CD1c-positive myeloid dendritic cell (primary cell): Measurements from ENCODE around the gene OR5A2.
"Not testable (repeated sequence)": the region's sequence is repeated elsewhere in the genome, so short reads cannot be mapped to it uniquely, and the experiment has no call there.

Experiments
- DNase-seq: peaks from one replicate; pipeline ENCODE4 v3.0.0-alpha.2; 2016; ENCODE audit errors: extremely low spot score

Gene OR5A2, protein sequence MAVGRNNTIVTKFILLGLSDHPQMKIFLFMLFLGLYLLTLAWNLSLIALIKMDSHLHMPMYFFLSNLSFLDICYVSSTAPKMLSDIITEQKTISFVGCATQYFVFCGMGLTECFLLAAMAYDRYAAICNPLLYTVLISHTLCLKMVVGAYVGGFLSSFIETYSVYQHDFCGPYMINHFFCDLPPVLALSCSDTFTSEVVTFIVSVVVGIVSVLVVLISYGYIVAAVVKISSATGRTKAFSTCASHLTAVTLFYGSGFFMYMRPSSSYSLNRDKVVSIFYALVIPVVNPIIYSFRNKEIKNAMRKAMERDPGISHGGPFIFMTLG

DNA sequence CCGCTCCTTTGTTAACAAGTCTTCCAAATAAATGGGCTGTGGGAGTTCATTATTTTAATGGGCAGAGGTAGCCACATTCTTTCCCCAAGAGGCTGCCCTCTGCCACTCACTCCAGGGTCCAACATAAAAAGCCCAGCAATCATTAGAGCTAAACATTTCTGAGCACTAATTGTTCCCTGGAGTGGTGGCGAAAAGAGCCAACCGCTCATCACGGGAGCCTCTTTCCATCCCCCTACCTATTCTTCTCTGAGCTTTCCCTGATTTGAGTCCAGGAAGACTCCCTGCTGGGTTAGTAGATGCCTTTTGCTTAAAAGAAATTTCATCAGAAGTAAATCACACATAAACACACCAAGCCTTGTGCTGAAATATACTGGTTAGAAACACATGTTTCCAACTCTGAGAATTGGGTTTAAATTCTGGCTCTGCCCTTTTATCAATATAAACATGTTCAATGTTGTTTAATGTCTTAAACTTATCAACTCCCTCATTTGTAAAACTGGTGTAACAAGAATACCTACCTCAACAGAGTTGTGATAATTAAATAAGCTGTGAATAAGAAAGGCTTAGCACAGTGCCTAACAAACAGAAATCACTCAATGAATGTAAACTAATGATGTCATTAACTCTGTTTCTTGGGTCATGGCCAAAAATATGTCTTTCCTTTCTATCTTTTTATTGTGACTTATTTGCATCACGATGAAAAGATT is at the start of gene OR5A2:
Gene OR5A2, minus strand, starts transcription at position 53 of the 707 bp plus-strand sequence. CDS start 3,460 bp downstream, outside the sequence.
- DNase-seq: no peak

DNA sequence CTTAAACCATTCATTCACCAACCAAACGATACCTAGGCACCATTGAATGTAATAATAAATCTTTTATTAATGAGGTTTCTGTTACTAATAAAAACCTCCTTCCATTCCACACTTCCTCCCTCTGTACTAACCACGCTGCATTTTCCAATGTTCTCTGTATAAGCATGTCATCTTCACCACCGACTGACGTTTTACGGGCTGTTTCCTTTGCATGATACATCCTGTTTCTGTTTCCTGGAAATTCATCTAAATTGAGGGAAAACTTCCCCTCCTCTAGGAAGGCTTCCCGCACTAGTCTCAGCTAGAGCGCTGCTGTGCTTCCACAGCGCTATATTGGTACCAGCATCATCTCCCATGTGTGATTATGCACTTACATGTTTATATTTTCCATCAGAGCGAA is 49.0 kb upstream of the OR5A2 start:
- DNase-seq: no peak

DNA sequence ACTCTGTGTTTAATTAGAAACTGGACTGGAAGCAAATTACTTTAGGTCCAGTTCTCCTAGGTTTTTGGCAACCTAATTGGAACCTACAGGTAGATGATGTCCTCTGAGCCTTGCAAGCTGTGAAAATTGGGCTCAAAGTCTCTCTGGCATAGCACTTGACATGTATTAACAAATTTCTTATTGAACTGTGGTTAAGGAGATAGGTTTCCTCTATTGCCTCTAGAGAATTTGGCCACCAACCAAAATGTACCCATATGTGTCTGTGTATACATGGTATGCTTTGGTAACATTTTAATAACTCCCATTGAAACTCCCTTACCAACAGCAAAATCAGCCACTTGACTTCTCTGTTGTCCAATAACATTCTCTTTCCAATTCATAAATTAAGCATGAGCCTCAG is 46.8 kb upstream of the OR5A2 start, which contains the start of gene OR4D10:
Gene OR4D10, plus strand, starts transcription at position 301 of the 400 bp plus-strand sequence. CDS start 4,115 bp downstream, outside the sequence.
- no peak for DNase-seq

DNA sequence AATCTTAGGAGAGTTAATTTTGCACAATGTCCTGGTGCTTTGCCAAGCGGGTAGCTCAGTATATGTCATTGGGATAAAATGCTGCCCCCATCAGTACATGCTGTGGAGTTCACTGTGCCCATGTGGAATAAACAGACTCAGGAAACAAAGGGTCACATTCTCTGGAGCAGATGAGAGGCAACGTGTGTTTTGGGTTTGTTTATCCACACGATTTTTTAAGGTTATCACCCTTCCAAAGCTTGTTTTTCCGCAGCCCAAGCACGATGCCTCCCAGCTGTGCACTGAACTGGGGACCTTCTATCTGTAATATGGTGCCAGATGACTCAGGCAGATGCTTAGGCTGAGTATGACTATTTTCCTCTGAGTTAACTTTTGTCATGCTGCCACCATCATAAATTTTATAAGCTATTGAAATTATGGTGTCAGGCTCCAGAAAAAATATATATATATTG is 37.0 kb upstream of the OR5A2 start:
- no peak for DNase-seq

DNA sequence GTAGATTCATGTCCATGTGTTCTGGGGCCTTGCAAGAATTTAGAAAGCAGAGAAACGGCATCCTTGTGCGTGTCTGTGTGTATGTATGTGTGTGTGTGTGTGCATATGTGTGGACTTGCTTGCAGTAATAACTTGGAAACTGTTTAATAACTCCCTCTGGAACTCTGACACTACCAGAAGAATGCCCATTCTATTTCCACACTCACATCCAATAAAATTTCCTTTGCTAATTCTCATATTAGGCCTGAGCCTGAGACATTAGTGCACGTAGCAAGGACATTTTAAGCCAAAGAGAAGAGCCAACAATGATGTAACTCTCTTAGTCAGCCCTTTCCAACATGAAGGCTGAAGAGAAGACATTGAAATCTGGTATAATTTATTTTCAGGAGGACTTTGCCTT is 33.7 kb upstream of the OR5A2 start:
- no peak for DNase-seq

DNA sequence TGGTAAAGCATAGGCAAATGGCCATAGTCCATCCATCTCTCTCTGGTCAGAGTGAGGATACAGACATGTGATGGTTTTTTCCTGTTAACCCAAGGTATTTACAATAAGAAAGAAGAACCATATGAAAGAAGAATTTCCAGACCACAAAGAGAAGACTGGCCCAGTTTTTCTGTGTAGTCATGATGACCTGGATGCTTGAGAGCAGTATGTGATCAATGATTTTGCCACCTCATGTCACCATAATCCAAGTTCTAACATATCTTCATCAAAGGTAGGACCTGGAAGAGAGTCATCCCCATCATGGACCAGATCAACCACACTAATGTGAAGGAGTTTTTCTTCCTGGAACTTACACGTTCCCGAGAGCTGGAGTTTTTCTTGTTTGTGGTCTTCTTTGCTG is 30.4 kb upstream of the OR5A2 start, which contains the start of gene OR4D6:
Gene OR4D6, plus strand, starts transcription at position 301 of the 400 bp plus-strand sequence. Its CDS starts 0 bp downstream, at position 301.
- DNase-seq: no peak

DNA sequence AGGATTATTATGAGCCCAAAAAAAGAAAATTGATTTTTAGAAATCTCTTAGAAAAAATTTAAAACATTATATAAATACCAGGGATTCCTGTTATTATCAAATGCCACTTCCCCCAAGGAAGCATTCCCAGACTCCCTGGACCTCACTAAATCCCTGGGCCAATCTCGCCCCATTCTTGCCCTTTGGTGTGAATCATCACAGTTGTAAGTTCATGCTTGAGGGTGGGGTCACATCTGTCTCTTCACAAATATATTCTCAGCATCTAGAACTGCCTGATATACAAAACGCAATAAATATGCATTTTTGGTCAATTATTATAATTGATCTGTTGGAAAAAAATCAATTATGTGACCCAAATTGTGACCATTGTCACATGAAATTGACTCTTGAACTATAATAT is 22.3 kb upstream of the OR5A2 start:
- DNase-seq: no peak

- DNase-seq: not testable (repeated sequence)
Measured at GRCh38 chr11:59445624-59446023, 19.4 kb upstream of the OR5A2 start.

- DNase-seq: no peak
Measured at GRCh38 chr11:59437770-59438169, 11.6 kb upstream of the OR5A2 start.

DNA sequence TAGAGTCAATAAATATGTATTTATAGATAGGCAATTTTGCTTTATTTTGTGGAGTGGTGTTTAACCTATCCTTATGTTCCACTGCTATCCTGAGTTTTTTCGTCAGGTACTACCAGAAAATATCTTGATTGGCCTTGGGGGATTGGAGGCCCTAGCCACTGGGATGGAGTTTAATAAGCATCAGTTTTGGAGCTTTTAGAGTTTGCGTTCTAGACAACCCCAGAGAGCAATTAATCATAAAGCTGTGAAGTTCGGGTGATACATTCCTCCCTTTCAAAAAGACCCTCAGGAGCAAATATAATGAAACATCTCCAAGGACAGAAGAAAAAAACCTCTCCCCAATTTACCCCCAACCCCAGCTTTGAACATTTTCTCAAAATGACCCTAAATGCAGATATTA is 10.0 kb upstream of the OR5A2 start, which contains the start of gene OR5A1:
Gene OR5A1, plus strand, starts transcription at position 301 of the 400 bp plus-strand sequence. CDS start 6,700 bp downstream, outside the sequence.
- no peak for DNase-seq

- peak; percentile 85 for DNase-seq
Measured at GRCh38 chr11:59429924-59430516, 3.8 kb upstream of the OR5A2 start.

DNA sequence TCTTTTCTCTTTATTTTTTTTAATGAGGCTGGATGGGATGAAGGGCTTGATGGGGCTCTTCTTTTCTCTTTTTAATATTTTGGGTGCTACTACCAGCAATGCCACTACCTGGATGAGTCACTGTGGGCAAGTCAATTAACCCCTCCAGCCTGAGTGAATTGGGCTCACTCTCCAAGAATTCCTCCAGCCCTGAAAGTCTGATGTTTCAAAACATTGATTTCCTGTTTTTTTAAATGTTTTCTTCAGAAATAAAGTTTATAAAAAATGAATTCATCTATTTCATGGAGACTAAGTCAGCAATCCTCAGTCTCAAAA is 812 bp upstream of the OR5A2 start:
- no peak for DNase-seq

- no peak for DNase-seq
Measured at GRCh38 chr11:59425131-59425530, 1.1 kb downstream of the OR5A2 start.

DNA sequence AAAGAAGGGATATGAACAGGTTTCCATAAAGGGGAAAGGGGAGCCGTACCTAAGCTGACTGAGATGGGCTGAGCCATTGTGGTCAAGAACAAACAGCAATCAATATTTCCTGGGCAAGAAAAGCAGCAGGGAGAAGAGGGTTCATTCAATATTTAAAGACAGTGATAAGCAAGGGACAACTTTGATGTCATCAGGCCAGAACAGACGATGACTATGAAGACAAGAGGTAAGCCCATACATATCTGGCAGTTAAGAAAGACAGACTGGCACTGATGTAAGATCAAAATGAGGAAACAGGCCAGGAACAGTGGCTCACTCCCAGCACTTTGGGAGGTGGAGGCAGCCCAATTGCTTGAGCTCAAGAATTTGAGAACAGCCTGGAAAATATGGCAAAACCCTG is 2.4 kb downstream of the OR5A2 start:
- no peak for DNase-seq

DNA sequence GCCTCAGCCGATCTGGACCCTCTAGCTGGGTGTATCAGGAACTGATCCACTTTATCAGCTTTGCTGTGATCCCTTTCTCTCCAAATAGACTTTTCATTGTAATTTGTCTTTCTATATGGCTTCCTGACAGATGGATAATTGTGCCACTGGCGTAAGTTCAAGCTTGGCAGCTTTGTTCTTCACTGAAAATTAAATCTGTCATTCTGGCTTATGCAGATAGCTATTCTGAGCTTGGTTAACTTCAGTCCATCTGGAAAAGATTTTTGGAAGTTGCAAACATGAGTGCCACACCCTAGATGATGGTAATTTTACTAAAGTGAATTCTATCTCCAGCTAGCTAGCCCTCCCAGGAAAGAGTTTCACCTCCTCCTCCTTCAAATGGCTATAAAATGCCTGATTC is 8.1 kb downstream of the OR5A2 start:
- DNase-seq: no peak

DNA sequence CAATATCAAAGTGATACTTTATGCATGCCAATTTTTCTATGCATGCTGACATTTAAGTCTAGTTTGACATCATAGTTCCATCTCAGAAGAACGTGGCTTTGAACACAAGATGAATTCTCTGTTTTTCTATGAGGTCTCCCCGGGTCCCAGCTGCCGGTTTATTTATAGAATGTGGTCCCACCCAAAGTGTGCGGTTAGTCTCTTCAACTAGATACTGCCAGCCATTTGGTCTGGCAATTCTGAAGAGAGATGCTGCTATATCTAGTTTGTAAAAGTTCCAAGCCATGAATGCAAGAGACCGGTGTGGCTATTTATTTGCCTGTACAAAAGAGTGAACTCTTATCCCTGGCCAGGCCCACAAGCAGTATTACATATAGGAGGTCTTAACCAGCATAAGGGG is 9.2 kb downstream of the OR5A2 start:
- DNase-seq: no peak

GRCh38 chr11:59416613-59417012 is 9.6 kb downstream of the OR5A2 start:
- no peak for DNase-seq

- peak; percentile 26 for DNase-seq
Measured at GRCh38 chr11:59415111-59415510, 11.1 kb downstream of the OR5A2 start.

GRCh38 chr11:59413646-59414045 is 12.6 kb downstream of the OR5A2 start:
- peak; percentile 38 for DNase-seq

GRCh38 chr11:59403546-59403945 is 22.7 kb downstream of the OR5A2 start:
- no peak for DNase-seq

DNA sequence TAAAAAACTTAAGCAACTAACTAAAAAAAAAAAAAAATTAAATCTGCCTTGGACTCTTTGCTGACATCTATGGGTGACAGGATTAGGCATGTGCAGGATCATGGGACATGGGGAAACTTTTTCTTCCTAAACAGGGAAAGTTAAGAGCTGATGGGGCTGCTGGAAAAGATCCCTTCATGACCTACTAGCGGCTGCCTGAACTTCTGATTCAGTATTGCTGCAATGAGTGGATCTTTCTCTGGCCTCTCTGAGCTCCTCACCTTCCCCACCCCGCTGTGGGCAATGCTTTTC is 25.0 kb downstream of the OR5A2 start:
- DNase-seq: no peak

DNA sequence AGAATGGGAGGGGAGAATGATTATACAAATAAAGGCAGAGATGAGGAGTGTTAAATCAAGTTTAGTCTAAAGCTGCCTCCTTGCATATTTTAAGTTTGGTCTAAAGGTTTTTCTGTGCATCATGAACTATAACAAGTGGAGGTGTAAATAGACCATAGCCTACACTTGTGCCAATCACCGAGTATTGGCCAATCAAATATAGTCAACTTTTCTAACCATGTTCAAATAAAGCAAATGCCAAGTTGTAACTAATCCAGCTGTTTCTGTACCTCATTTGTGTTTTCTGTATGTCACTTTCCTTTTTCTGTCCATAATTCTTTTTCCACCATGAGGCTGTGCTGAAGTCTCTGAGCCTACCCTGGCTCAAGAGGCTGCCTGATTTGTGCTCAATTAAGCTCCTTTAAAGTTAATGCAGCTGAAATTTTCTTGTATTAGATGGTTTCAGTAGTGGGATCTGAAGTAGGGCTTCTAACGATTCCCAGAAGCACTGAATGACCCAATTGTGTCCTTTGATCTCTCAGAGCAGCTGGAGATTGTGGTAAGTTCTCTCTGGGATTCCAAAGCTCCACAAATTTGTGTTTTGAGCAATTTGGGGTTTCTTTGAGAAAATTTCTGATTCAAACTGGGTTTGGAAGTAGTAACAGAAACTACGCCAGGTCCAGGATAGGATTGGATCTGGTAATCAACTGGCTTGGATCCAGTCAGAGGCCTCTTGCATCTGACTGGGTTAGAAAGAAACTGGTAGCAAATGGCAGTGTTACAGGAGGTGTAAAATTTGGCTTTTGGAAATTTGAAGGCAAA is 25.6 kb downstream of the OR5A2 start:
- no peak for DNase-seq
